DMS153 treated with DMSO at 0.1 percent for 48 hours (cell line): Measurements from ENCODE around the gene KLK3.

Source experiments
- DNase-seq: peaks from one replicate; lab custom pipeline; 2025; ENCODE audit not compliant: unreplicated experiment; lab: John Stamatoyannopoulos, UW

KLK3 gene

GRCh38 chr19:50830266-50831025, 24.3 kb upstream of the KLK3 start:
- no peak for DNase-seq

GRCh38 chr19:50831026-50831396, 23.7 kb upstream of the KLK3 start:
- DNase-seq = no peak

- DNase-seq = no peak
Observed at GRCh38 chr19:50832666-50833065, 22.0 kb upstream of the KLK3 start.

DNA sequence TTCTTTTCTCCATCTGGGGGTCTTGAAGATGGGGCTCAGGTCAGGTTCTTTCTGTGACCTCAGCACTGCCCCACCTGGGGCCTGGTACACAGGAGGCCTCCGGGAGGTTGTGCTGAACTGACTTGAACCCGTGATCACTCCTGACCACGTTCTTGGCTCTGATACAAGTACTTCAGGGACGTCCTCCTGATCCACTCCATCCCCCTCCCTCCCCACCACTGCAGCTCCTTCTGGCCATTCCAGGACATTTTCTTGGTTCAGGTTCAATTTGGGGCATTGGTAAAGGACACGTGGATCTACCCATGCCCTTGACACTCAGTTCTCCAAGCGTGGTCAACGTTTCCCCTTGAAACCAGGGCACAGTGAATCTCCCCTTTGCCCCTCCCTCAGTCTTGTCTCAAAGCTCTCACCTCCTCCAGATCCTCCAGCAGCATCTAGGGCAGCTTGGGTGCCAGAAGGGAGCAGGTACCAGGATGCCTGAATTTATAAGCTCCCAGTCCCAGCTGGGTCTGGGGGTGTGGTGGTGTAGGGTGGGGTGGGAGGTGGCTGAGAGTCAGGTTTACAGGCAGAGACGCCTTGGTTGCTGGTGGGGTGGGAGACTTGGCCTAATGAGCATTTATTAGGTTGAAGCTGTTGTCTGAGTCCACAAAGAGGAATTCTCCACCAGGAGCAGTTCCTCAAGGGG, 21.5 kb upstream of the KLK3 start, which contains the start of gene KLK15:
KLK15 (minus strand) TSS at position 458 of the 685 bp plus-strand sequence. CDS start 2,082 bp downstream, outside the sequence.
- no peak for DNase-seq

DNA sequence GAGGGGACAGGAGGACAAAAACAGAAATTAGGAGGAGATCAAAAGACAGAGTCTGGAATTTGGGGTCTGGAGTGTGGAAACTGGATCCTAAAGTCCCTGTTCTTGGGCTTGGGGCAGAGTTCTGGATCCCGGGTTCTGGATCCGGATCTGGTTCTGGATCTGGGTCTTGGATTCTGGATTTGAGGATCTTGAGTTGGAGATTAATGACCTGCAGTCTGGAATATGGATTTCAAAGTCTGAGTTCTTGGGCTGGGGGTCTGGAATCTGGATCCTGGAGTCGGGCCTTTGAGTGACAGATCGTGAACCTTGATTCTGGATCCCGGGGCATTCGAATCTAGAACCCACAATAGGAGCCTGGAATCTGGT, 20.9 kb upstream of the KLK3 start:
- DNase-seq = no peak

DNA sequence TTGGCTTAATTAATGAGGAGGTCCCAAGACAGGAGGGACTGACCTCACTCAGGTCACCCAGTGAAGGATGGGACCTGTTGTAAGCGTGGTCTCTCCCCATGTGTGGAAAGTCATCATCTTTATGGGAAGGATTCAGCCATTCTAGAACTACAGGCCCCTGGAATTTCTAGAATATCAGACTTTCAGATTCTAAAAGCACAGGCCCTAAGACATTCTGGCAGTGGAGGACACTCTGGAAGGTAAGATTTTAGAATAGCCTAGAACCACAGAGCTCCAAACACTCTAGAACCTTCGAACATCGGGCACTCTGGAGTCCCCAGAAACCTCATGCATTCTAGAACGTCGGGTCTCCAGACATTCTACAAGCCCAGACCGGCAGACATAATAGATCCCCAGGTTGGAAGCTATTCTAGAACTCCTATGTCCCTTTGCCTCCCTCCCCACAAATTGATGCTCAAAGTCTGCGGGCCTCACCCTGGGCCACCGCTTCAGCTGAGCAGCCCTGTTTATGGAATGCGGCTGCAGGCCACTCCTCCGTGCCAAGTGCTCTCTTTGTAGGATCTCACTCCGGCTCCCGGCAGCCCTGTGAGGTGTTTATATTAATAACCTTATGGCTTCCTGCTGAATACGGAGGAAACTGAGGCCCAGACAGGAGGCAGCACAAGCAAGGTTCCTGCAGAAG, 19.5 kb upstream of the KLK3 start:
- DNase-seq = peak; percentile 41

GRCh38 chr19:50835785-50836542, 18.8 kb upstream of the KLK3 start:
- peak; percentile 69 for DNase-seq

GRCh38 chr19:50836543-50837195, 18.0 kb upstream of the KLK3 start:
- DNase-seq = no peak

GRCh38 chr19:50837300-50837699, 17.4 kb upstream of the KLK3 start:
- DNase-seq = peak; percentile 44

GRCh38 chr19:50838239-50838638, 16.5 kb upstream of the KLK3 start:
- no peak for DNase-seq

- no peak for DNase-seq
Observed at GRCh38 chr19:50839712-50840655, 14.7 kb upstream of the KLK3 start.

DNA sequence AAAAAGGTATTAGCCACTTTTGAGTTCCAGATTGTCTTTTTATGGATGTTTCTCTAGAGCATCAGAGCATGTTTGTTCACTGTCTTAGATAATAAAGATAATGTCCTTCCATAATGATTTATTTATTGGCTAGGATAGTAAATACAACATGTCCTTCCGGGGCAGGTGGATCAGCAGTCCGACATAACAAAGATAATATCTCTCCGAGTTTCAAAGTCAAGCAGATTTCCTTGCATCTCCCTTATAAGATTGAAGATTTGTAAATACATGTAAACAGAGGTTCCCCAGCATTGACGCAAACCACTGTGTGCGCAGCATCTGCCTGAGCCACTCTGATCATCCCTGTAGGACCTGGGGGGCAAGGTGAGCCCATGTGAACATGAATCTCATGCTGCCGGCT, 12.6 kb upstream of the KLK3 start:
- no peak for DNase-seq

- no peak for DNase-seq
Observed at GRCh38 chr19:50843205-50843604, 11.5 kb upstream of the KLK3 start.

DNA sequence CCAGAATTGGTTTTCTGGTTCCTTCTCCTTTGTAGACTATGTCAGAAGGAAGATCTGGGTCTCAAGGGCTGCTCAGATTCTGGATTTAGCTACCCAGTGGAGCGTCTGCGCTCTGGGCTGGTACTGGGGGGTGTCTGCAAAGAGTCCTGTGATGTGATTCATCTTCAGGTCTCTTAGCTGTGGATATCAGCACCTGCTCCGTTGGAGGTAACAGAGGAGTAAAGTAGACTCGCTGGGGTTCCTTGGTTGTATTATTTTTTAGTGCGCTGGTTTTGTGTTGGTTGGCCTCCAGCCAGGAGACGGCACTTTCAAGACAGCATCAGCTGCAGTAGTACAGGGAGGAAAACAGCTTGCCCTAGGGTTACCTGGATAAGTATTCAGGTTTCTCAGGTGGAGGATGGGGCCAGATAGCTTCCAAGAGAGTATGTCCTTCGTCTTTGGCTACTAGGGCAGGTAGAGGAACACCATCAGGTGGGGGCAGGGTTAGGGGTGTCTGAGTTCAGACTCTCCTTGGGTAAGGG, 11.0 kb upstream of the KLK3 start:
- no peak for DNase-seq

- peak; percentile 16 for DNase-seq
Observed at GRCh38 chr19:50844296-50844935, 10.3 kb upstream of the KLK3 start.

GRCh38 chr19:50850738-50851137, 4.0 kb upstream of the KLK3 start:
- DNase-seq = no peak

DNA sequence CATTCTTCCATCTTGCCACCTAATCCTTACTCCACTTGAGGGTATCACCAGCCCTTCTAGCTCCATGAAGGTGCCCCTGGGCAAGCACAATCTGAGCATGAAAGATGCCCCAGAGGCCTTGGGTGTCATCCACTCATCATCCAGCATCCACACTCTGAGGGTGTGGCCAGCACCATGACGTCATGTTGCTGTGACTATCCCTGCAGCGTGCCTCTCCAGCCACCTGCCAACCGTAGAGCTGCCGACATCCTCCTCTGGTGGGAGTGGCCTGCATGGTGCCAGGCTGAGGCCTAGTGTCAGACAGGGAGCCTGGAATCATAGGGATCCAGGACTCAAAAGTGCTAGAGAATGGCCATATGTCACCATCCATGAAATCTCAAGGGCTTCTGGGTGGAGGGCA, 3.1 kb upstream of the KLK3 start:
- no peak for DNase-seq

- DNase-seq = no peak
Observed at GRCh38 chr19:50857366-50857765, 2.7 kb downstream of the KLK3 start.

DNA sequence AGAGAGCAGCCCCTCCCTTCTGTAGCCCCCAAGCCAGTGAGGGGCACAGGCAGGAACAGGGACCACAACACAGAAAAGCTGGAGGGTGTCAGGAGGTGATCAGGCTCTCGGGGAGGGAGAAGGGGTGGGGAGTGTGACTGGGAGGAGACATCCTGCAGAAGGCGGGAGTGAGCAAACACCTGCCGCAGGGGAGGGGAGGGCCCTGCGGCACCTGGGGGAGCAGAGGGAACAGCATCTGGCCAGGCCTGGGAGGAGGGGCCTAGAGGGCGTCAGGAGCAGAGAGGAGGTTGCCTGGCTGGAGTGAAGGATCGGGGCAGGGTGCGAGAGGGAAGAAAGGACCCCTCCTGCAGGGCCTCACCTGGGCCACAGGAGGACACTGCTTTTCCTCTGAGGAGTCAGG, 4.2 kb downstream of the KLK3 start:
- DNase-seq = peak; percentile 42
